CD4-positive, alpha-beta T cell treated with Interleukin-6 at 100 ng/mL for 8 hours (primary cell): ENCODE data around the gene SFT2D1.
A peak's percentile ranks its signal among the peaks of the same experiment; 100 is the strongest.

ENCODE experiments used
- DNase-seq: peaks from one replicate; pipeline ENCODE4 v3.0.0-alpha.2; 2020; ENCODE audit warnings: mixed read lengths, low spot score

Gene SFT2D1

GRCh38 chr6:166333172-166333995 lies 9.0 kb downstream of the SFT2D1 start:
- peak; percentile 33 for DNase-seq

GRCh38 chr6:166331503-166332415 lies 10.6 kb downstream of the SFT2D1 start:
- no peak for DNase-seq

- DNase-seq, result no peak
These were observed 11.7 kb downstream of the SFT2D1 start for GRCh38 chr6:166330612-166331011.

GRCh38 chr6:166325383-166326042 lies 16.8 kb downstream of the SFT2D1 start:
- DNase-seq, result no peak

- DNase-seq, result no peak
These were observed 18.9 kb downstream of the SFT2D1 start for GRCh38 chr6:166323395-166323794.

GRCh38 chr6:166318649-166319600 lies 23.4 kb downstream of the SFT2D1 start:
- DNase-seq, result no peak

GRCh38 chr6:166318227-166318626 lies 24.1 kb downstream of the SFT2D1 start:
- DNase-seq, result no peak

GRCh38 chr6:166317261-166318212 lies 24.8 kb downstream of the SFT2D1 start:
- DNase-seq, result no peak

- DNase-seq, result no peak
These were observed 26.9 kb downstream of the SFT2D1 start for GRCh38 chr6:166315436-166315835.

GRCh38 chr6:166314454-166314853 lies 27.9 kb downstream of the SFT2D1 start:
- no peak for DNase-seq

GRCh38 chr6:166313255-166314070 lies 28.9 kb downstream of the SFT2D1 start:
- DNase-seq, result peak; percentile 55

- DNase-seq, result no peak
These were observed 29.5 kb downstream of the SFT2D1 start for GRCh38 chr6:166312832-166313231.

- DNase-seq, result no peak
These were observed 31.7 kb downstream of the SFT2D1 start for GRCh38 chr6:166310634-166311033.

- no peak for DNase-seq
These were observed 32.4 kb downstream of the SFT2D1 start for GRCh38 chr6:166309977-166310376.

- DNase-seq, result no peak
These were observed 33.4 kb downstream of the SFT2D1 start for GRCh38 chr6:166308769-166309589.

- DNase-seq, result no peak
These were observed 34.1 kb downstream of the SFT2D1 start, which contains the start of gene PRR18 for GRCh38 chr6:166308033-166308768. PRR18 (minus strand) TSS chr6:166308392; CDS start chr6:166308142, 250 bp downstream.
